ENCODE data around the gene VOPP1.

The VOPP1 gene

DNA sequence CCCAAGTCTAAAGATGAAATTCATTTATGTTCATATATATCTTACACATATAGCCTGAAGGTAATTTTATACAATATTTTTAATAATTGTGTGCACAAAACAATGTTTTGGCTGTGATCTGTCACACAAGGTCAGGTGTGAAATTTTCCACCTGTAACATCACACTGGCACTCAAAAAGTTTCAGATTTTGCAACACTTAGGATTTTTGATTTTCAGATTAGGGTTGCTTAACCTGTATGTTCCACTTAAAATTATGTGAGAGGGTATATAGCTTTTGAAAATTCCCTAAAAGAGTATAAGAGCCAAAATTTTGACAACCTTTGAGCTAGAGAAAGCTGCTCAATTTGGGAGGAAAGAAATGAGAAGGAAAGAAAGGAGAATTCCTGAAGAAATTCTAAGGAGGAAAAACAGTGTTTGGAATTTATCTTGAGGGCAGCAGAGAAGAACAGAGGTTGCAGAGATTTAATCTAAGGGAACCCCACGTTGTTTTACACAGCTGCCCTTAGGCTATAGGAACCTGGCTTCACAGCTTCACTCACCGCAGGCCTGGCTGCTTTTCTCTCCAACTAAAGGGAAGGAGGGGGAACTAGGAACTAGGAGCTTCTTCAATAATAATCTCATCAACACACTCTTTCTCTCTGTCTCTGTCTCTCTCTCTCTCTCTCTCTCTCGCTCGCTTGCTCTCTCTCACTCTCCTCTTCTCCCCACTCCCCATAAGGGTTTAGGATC, 8.5 kb downstream of the VOPP1 start:
- no peak for DNase-seq (ENCODE audit: low read depth)
- TF ChIP-seq, protein P1, sequence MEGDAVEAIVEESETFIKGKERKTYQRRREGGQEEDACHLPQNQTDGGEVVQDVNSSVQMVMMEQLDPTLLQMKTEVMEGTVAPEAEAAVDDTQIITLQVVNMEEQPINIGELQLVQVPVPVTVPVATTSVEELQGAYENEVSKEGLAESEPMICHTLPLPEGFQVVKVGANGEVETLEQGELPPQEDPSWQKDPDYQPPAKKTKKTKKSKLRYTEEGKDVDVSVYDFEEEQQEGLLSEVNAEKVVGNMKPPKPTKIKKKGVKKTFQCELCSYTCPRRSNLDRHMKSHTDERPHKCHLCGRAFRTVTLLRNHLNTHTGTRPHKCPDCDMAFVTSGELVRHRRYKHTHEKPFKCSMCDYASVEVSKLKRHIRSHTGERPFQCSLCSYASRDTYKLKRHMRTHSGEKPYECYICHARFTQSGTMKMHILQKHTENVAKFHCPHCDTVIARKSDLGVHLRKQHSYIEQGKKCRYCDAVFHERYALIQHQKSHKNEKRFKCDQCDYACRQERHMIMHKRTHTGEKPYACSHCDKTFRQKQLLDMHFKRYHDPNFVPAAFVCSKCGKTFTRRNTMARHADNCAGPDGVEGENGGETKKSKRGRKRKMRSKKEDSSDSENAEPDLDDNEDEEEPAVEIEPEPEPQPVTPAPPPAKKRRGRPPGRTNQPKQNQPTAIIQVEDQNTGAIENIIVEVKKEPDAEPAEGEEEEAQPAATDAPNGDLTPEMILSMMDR (conservative IDR thresholded peaks at IDR 0.05; ENCODE audit: low read depth, low read length) = no peak
- H3K4me3 ChIP-seq (ENCODE audit: low read depth, low read length) = no peak overlapping the region

DNA sequence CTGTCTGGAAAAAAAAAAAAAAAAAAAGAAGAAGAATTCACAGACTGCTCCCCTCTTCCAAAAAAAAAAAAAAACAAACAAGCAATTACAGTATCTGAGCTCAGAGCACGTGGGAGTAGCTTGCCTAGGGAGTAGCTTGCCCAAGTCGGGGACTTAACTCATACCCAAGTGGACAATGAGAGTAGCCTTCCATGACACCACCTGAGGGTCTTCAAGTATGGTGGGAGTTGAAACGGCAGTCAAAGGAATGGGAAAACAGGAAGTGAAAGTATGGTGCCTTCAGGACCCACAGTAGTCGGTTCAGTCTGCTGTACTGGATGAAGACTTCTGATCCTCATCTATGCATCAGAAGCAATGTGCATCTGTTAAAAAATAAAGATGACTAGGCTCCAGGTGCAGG, 10.6 kb downstream of the VOPP1 start:
- DNase-seq (ENCODE audit: low read depth) = no peak
- H3K4me3 ChIP-seq (ENCODE audit: low read depth, low read length) = no peak overlapping the region
- TF ChIP-seq, protein P1 (conservative IDR thresholded peaks at IDR 0.05; ENCODE audit: low read depth, low read length) = no peak

DNA sequence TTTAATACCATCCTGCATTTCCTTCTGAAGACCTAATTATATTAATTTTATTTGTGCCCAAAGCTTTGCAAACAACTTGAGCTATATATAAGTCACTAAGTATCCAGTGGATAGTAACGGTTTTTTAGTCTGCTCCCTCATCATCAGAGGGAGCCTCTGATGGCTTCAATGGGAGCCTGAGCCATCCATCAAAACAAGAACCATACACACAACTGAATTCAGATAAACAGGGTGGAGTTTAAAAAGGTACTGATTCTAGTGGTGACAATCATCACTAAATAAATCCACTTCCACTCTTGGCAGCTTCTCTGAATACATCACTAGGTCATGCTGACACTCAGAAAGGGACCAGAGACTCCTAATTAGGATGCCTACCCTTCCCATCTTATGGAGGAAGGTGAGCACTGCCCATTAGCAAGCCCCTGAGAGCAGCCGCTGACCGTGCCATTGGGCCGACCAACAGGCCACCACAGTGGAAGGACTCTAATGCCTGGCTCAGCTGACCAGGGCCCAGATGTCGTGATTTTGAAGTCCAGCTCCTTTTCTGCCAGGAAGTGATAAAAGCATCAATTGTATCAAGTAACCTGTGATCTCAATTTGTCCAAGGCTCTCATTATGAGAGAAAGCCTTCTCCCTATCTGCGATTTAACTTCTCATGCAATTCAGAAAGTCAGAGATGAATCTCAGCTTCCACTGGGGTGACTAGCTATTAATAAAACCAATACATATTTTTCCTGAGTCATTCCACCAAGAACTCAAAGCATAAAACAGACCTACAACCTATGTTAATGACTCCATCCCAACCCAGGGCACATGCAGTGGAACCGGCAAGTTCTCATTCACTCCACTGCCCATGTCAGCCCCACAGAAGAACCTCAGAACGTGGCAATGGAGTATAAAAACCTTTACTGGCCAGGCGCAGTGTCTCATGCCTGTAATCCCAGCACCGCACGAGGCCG, 13.1 kb downstream of the VOPP1 start:
- no peak overlapping the region for H3K4me3 ChIP-seq (ENCODE audit: low read depth, low read length)
- TF ChIP-seq, protein P1 (conservative IDR thresholded peaks at IDR 0.05; ENCODE audit: low read depth, low read length) = no peak
- DNase-seq (ENCODE audit: low read depth) = no peak

DNA sequence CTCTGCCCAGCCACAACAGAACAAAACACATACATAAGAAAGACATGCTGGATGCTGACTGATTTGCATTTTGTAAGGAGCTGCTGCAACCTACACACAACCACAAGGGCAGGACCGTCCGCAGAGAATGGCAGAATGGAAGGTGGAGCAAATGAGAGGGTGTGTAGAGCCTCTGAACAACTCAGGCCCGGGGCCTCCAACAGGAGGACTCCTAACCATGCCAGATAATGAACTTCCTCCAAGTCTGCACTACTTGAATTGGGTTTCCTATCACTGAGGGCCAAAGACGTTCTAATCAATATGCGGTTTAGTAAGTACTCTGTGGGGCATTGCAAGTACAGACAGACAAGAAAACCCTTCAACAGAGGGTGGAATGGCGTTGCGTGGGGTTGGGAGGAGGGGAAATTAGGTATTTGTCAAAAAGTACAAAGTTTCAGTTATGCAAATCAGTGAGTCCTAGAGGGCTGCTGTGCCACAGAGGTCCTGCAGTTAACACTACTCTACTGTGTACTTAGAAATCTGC, 14.6 kb downstream of the VOPP1 start:
- TF ChIP-seq, protein P1 (conservative IDR thresholded peaks at IDR 0.05; ENCODE audit: low read depth, low read length) = no peak
- DNase-seq (ENCODE audit: low read depth) = no peak
- no peak overlapping the region for H3K4me3 ChIP-seq (ENCODE audit: low read depth, low read length)

DNA sequence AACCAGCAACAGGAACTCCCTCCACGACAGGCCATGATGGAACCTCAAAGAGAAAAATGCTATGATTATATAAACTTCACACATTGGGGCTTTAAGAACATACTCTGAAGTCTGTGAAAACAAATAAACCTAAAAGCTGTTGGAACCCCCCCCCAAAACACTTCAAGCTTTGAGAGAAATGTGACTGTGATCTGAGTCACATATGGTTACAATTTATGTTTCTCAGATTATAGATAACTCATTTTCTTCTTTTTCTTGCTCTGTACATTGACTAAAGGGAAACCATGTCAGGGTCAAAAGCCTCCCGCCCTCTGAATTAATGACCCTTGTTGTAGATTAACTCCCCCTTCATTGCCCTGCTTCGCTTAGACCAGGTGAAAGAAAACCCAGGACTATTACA, 15.8 kb downstream of the VOPP1 start:
- TF ChIP-seq, protein P1 (conservative IDR thresholded peaks at IDR 0.05; ENCODE audit: low read depth, low read length) = no peak
- DNase-seq (ENCODE audit: low read depth) = no peak

DNA sequence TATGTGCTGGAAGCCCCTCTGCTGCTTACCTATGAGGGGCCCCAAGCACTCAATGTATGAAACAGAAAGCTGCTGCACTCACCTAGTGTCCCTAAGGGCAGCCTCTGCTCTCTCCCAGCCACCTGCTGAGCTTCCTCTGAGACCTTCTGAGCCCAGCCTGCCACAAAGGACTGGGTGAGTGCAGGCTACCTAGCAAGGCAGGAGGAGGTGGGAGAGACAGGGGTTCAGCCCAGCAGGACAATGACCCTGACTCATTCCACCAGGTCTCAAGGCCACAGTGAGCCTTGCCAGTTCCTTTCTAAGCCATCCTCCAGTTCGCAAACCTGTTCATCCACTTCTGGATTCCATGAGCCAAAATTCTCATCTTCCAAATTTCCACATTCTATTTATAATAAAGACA, 16.3 kb downstream of the VOPP1 start:
- TF ChIP-seq, protein P1 (conservative IDR thresholded peaks at IDR 0.05; ENCODE audit: low read depth, low read length) = no peak
- DNase-seq (ENCODE audit: low read depth) = no peak
- H3K4me3 ChIP-seq (ENCODE audit: low read depth, low read length) = no peak overlapping the region

More for the DNA sequence above, 15.8 kb downstream of the VOPP1 start:
- H3K4me3 ChIP-seq (ENCODE audit: low read depth, low read length) = no peak overlapping the region

All from choroid plexus epithelial cell (primary cell).